RWPE2 (cell line): ENCODE data around the gene UBAC1.
"Not testable (repeated sequence)": the region's sequence is repeated elsewhere in the genome, so short reads cannot be mapped to it uniquely, and the experiment has no call there.

Source experiments
- ATAC-seq: fragments of 200-7000 bp; cut with Tn5 transposase; 3 replicates; pipeline ENCODE4 v1.9.1; 2021; ENCODE audit warnings: low read depth
- DNase-seq: peaks from one replicate; pipeline ENCODE4 v3.0.0-alpha.2; 2020; ENCODE audit warnings: low spot score
- H3K27ac ChIP-seq: fragments of 450-650 bp; 2 replicates; pipeline ENCODE4 v1.5.1; 2017; ENCODE audit warnings: mild to moderate bottlenecking; ENCODE audit not compliant: poor library complexity, severe bottlenecking
- H3K27me3 ChIP-seq: fragments of 250-450 bp; sonication (Bioruptor Pico); 2 replicates; pipeline ENCODE4 v1.5.1; 2021; ENCODE audit warnings: mild to moderate bottlenecking, moderate library complexity; ENCODE audit not compliant: insufficient read depth, poor library complexity, severe bottlenecking
- H3K36me3 ChIP-seq: fragments of 250-450 bp; sonication (Bioruptor Pico); 2 replicates; pipeline ENCODE4 v1.5.1; 2020; ENCODE audit warnings: low read depth, mild to moderate bottlenecking, moderate library complexity
- H3K4me1 ChIP-seq: fragments of 250-450 bp; sonication (Bioruptor Pico); 2 replicates; pipeline ENCODE4 v1.5.1; 2021; ENCODE audit warnings: mild to moderate bottlenecking, moderate library complexity; ENCODE audit not compliant: insufficient read depth, poor library complexity, severe bottlenecking
- H3K4me3 ChIP-seq: fragments of 250-450 bp; sonication (Bioruptor Pico); 2 replicates; pipeline ENCODE4 v1.5.1; 2021; ENCODE audit warnings: mild to moderate bottlenecking, moderate library complexity; ENCODE audit not compliant: severe bottlenecking
- H3K9me3 ChIP-seq: fragments of 250-450 bp; sonication (Bioruptor Pico); 2 replicates; pipeline ENCODE4 v1.5.1; 2021; ENCODE audit warnings: mild to moderate bottlenecking, moderate library complexity; ENCODE audit not compliant: severe bottlenecking
- CTCF ChIP-seq: fragments of 450-650 bp; IDR thresholded peaks from one replicate; pipeline ENCODE4 v1.5.1; 2017; ENCODE audit warnings: mild to moderate bottlenecking, moderate library complexity; ENCODE audit not compliant: poor library complexity, severe bottlenecking

The UBAC1 gene

GRCh38 chr9:135898634-135899407 lies 62.4 kb downstream of the UBAC1 start:
- no peaks in the 10 kb centered on the region for H3K9me3 ChIP-seq
- DNase-seq, result no peak
- TF ChIP-seq CTCF, result no peak
- no peak overlapping the region for H3K4me3 ChIP-seq
- no peaks in the 10 kb centered on the region for H3K27me3 ChIP-seq
- H3K4me1 ChIP-seq, result peaks cover 12% of the 10 kb centered on the region
- H3K27ac ChIP-seq, result no peak overlapping the region
- no peak for ATAC-seq
- no peaks in the 10 kb centered on the region for H3K36me3 ChIP-seq

- peaks cover 2% of the 10 kb centered on the region for H3K4me1 ChIP-seq
- ATAC-seq (no peak), DNase-seq (no peak)
- H3K27me3 ChIP-seq, result no peaks in the 10 kb centered on the region
- TF ChIP-seq CTCF, result no peak
- no peaks in the 10 kb centered on the region for H3K36me3 ChIP-seq
- no peaks in the 10 kb centered on the region for H3K9me3 ChIP-seq
- no peak overlapping the region for H3K4me3 ChIP-seq
- H3K27ac ChIP-seq, result no peak overlapping the region
Measured at GRCh38 chr9:135896626-135897025, 64.5 kb downstream of the UBAC1 start.

GRCh38 chr9:135896205-135896604 lies 65.0 kb downstream of the UBAC1 start:
- Histone ChIP-seq H3K9me3 (no peaks in the 10 kb centered on the region), H3K36me3 (no peaks in the 10 kb centered on the region), H3K4me3 (no peak overlapping the region), H3K4me1 (peaks cover 6% of the 10 kb centered on the region), H3K27ac (no peak overlapping the region), H3K27me3 (no peaks in the 10 kb centered on the region)
- no peak for DNase-seq
- no peak for TF ChIP-seq CTCF
- no peak for ATAC-seq

- Histone ChIP-seq H3K4me3 (no peak overlapping the region), H3K9me3 (no peaks in the 10 kb centered on the region), H3K27ac (no peak overlapping the region), H3K4me1 (peaks cover 15% of the 10 kb centered on the region), H3K27me3 (no peaks in the 10 kb centered on the region), H3K36me3 (no peaks in the 10 kb centered on the region)
- TF ChIP-seq CTCF, result no peak
- ATAC-seq, result no peak
- DNase-seq, result no peak
Measured at GRCh38 chr9:135895202-135895848, 65.8 kb downstream of the UBAC1 start.

GRCh38 chr9:135893104-135893503 lies 68.1 kb downstream of the UBAC1 start:
- ATAC-seq, result no peak

GRCh38 chr9:135892327-135892726 lies 68.8 kb downstream of the UBAC1 start:
- DNase-seq, H3K36me3 ChIP-seq: not testable (repeated sequence)
- H3K4me1 ChIP-seq, result peaks cover 34% of the 10 kb centered on the region

More at GRCh38 chr9:135893104-135893503, 68.1 kb downstream of the UBAC1 start:
- TF ChIP-seq CTCF, result no peak
- Histone ChIP-seq H3K27me3 (no peaks in the 10 kb centered on the region), H3K4me1 (peaks cover 33% of the 10 kb centered on the region), H3K36me3 (no peaks in the 10 kb centered on the region), H3K4me3 (no peak overlapping the region), H3K9me3 (no peaks in the 10 kb centered on the region), H3K27ac (no peak overlapping the region)
- DNase-seq, result no peak

More at GRCh38 chr9:135892327-135892726, 68.8 kb downstream of the UBAC1 start:
- not testable (repeated sequence) for H3K9me3 ChIP-seq, H3K4me3 ChIP-seq, ATAC-seq, H3K27ac ChIP-seq, H3K27me3 ChIP-seq
